HG02588 (cell line): ENCODE results near the gene HNRNPM.

Source experiments
- ATAC-seq: cut with Tn5 transposase; IDR thresholded peaks from one replicate; pipeline ENCODE4 v1.9.1; 2021; ENCODE audit warnings: mild to moderate bottlenecking, moderate library complexity; ENCODE audit not compliant: unreplicated experiment

The HNRNPM gene

GRCh38 chr19:8459520-8460270, 14.9 kb downstream of the HNRNPM start:
- no peak for ATAC-seq

- ATAC-seq = no peak
Measured at GRCh38 chr19:8460516-8461298, 15.9 kb downstream of the HNRNPM start.

- no peak for ATAC-seq
Measured at GRCh38 chr19:8461376-8461775, 16.6 kb downstream of the HNRNPM start.

GRCh38 chr19:8461891-8462290, 17.1 kb downstream of the HNRNPM start:
- ATAC-seq = no peak

GRCh38 chr19:8462571-8462970, 17.8 kb downstream of the HNRNPM start:
- no peak for ATAC-seq

- ATAC-seq = no peak
Measured at GRCh38 chr19:8463365-8463764, 18.6 kb downstream of the HNRNPM start.

GRCh38 chr19:8466018-8466417, 21.2 kb downstream of the HNRNPM start:
- no peak for ATAC-seq

- no peak for ATAC-seq
Measured at GRCh38 chr19:8468124-8468523, 23.3 kb downstream of the HNRNPM start.

GRCh38 chr19:8468761-8469373, 24.1 kb downstream of the HNRNPM start:
- no peak for ATAC-seq

GRCh38 chr19:8469613-8470368, 25.0 kb downstream of the HNRNPM start:
- ATAC-seq = no peak

- ATAC-seq = no peak
Measured at GRCh38 chr19:8473648-8474476, 29.1 kb downstream of the HNRNPM start.

- ATAC-seq = no peak
Measured at GRCh38 chr19:8475005-8475404, 30.2 kb downstream of the HNRNPM start.

GRCh38 chr19:8476524-8476923, 31.7 kb downstream of the HNRNPM start:
- no peak for ATAC-seq

GRCh38 chr19:8477889-8478288, 33.1 kb downstream of the HNRNPM start:
- ATAC-seq = no peak

GRCh38 chr19:8478598-8478997, 33.8 kb downstream of the HNRNPM start:
- no peak for ATAC-seq

- ATAC-seq = no peak
Measured at GRCh38 chr19:8481201-8481600, 36.4 kb downstream of the HNRNPM start.

- no peak for ATAC-seq
Measured at GRCh38 chr19:8481616-8482015, 36.8 kb downstream of the HNRNPM start.

- no peak for ATAC-seq
Measured at GRCh38 chr19:8482696-8483095, 37.9 kb downstream of the HNRNPM start.

- ATAC-seq = no peak
Measured at GRCh38 chr19:8483165-8483564, 38.4 kb downstream of the HNRNPM start.

GRCh38 chr19:8484331-8484894, 39.6 kb downstream of the HNRNPM start:
- no peak for ATAC-seq
